DND-41 (cell line): ENCODE data around the gene SEC61A1.

ENCODE experiments used
- EZH2 ChIP-seq: IDR thresholded peaks from 3 replicates; pipeline ENCODE4 v1.6.1; 2012; ENCODE audit warnings: borderline replicate concordance, low read depth, mild to moderate bottlenecking, moderate library complexity, low read length, inconsistent platforms; ENCODE audit not compliant: severe bottlenecking
- TF ChIP-seq, protein P1 (sequence below): IDR thresholded peaks from 2 replicates; pipeline ENCODE4 v1.5.1; 2012; ENCODE audit warnings: borderline replicate concordance, low read length, moderate library complexity, mild to moderate bottlenecking; ENCODE audit not compliant: poor library complexity, severe bottlenecking; ENCODE audit errors: extremely low read depth

DNA sequence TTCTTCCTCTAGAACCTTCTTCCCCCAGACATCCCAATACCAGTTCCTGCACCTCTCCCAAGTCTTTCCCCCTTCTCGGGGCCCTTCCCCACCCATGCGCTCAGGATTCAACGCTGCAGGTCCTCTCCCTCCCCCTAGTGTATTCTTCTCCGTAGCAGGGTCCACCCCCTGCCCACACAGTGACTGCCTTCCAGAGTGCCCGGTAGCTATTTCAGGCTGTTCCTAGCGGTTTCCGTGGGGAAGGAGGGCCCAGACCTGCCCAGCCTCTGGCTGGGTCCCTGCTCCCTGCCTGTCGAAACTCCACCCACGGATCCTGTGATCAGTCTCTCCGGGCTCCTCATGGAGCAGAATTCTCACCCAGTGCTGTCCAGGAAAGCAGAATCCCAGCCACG, 45.2 kb upstream of the SEC61A1 start:
- TF ChIP-seq, protein P1, sequence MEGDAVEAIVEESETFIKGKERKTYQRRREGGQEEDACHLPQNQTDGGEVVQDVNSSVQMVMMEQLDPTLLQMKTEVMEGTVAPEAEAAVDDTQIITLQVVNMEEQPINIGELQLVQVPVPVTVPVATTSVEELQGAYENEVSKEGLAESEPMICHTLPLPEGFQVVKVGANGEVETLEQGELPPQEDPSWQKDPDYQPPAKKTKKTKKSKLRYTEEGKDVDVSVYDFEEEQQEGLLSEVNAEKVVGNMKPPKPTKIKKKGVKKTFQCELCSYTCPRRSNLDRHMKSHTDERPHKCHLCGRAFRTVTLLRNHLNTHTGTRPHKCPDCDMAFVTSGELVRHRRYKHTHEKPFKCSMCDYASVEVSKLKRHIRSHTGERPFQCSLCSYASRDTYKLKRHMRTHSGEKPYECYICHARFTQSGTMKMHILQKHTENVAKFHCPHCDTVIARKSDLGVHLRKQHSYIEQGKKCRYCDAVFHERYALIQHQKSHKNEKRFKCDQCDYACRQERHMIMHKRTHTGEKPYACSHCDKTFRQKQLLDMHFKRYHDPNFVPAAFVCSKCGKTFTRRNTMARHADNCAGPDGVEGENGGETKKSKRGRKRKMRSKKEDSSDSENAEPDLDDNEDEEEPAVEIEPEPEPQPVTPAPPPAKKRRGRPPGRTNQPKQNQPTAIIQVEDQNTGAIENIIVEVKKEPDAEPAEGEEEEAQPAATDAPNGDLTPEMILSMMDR: no peak
- TF ChIP-seq EZH2: no peak
